Stimulated activated naive CD8-positive, alpha-beta T cell treated with anti-CD3 and anti-CD28 coated beads, Interleukin-15, amount 100 ng/mL, for 72 hours (primary cell): ENCODE data around the gene PRKN.

Experiments
- ATAC-seq: fragments of 150-1000 bp; cut with Tn5 transposase; 2 replicates; pipeline ENCODE4 v1.10.0; 2021; ENCODE audit warnings: mild to moderate bottlenecking, moderate library complexity
- DNase-seq, 2 donors: peaks; one replicate each; pipeline ENCODE4 v3.0.0; 2021 to 2022
- H3K27ac Mint-ChIP-seq, 2 donors: one replicate each; pipeline ENCODE4 v1.8.0; 2022; ENCODE audit warnings: mild to moderate bottlenecking in 2 of 2, mixed read lengths in 2 of 2, moderate library complexity in 2 of 2
- H3K27me3 Mint-ChIP-seq: one replicate; pipeline ENCODE4 v1.8.0; 2022; ENCODE audit warnings: mixed read lengths
- H3K4me1 Mint-ChIP-seq: one replicate; pipeline ENCODE4 v1.8.0; 2022; ENCODE audit warnings: mild to moderate bottlenecking, mixed read lengths
- H3K4me3 Mint-ChIP-seq, 2 donors: one replicate each; pipeline ENCODE4 v1.8.0; 2022; ENCODE audit warnings: mild to moderate bottlenecking in 2 of 2, mixed read lengths in 2 of 2, moderate library complexity in 1 of 2
- H3K9me3 Mint-ChIP-seq, 2 donors: one replicate each; pipeline ENCODE4 v1.8.0; 2022; ENCODE audit warnings: mixed read lengths in 2 of 2

Gene PRKN

GRCh38 chr6:162526960-162527359, 200.6 kb downstream of the PRKN start:
- H3K4me3 Mint-ChIP-seq: no peak overlapping the region
- H3K27ac Mint-ChIP-seq: no peak overlapping the region
- no peaks in the 10 kb centered on the region for H3K4me1 Mint-ChIP-seq
- DNase-seq: no peak
- H3K9me3 Mint-ChIP-seq: peaks cover 9 to 10% of the 10 kb centered on the region in 2 donors
- ATAC-seq: no peak
- no peaks in the 10 kb centered on the region for H3K27me3 Mint-ChIP-seq

- ATAC-seq: no peak
- Mint-ChIP-seq H3K27me3 (no peaks in the 10 kb centered on the region), H3K4me3 (no peak overlapping the region), H3K4me1 (no peaks in the 10 kb centered on the region), H3K27ac (no peak overlapping the region), H3K9me3 (peaks cover 9 to 10% of the 10 kb centered on the region in 2 donors)
- DNase-seq: no peak
These were observed 202.4 kb downstream of the PRKN start for GRCh38 chr6:162525181-162525580.

GRCh38 chr6:162512744-162513143, 214.8 kb downstream of the PRKN start:
- Mint-ChIP-seq H3K9me3 (no peaks in the 10 kb centered on the region), H3K4me3 (no peak overlapping the region), H3K27ac (no peak overlapping the region), H3K27me3 (no peaks in the 10 kb centered on the region), H3K4me1 (no peaks in the 10 kb centered on the region)
- ATAC-seq (no peak), DNase-seq (no peak)

GRCh38 chr6:162497389-162497788, 230.2 kb downstream of the PRKN start:
- DNase-seq: no peak
- Mint-ChIP-seq H3K4me1 (no peaks in the 10 kb centered on the region), H3K4me3 (no peak overlapping the region), H3K27ac (no peak overlapping the region), H3K27me3 (no peaks in the 10 kb centered on the region), H3K9me3 (no peaks in the 10 kb centered on the region)
- ATAC-seq: no peak

GRCh38 chr6:162493917-162494316, 233.6 kb downstream of the PRKN start:
- DNase-seq (no peak), ATAC-seq (no peak)
- Mint-ChIP-seq H3K27me3 (no peaks in the 10 kb centered on the region), H3K4me3 (no peak overlapping the region), H3K4me1 (no peaks in the 10 kb centered on the region), H3K9me3 (peaks cover 0 to 4% of the 10 kb centered on the region in 2 donors), H3K27ac (no peak overlapping the region)

- ATAC-seq (no peak), DNase-seq (no peak)
- no peak overlapping the region for H3K27ac Mint-ChIP-seq
- H3K4me3 Mint-ChIP-seq: no peak overlapping the region
- peaks cover 0 to 4% of the 10 kb centered on the region in 2 donors for H3K9me3 Mint-ChIP-seq
- no peaks in the 10 kb centered on the region for H3K4me1 Mint-ChIP-seq
- no peaks in the 10 kb centered on the region for H3K27me3 Mint-ChIP-seq
These were observed 235.9 kb downstream of the PRKN start for GRCh38 chr6:162491637-162492036.

- Mint-ChIP-seq H3K4me1 (no peaks in the 10 kb centered on the region), H3K9me3 (peaks cover 0 to 4% of the 10 kb centered on the region in 2 donors), H3K27ac (no peak overlapping the region), H3K4me3 (no peak overlapping the region), H3K27me3 (no peaks in the 10 kb centered on the region)
- no peak for DNase-seq
- no peak for ATAC-seq
These were observed 238.2 kb downstream of the PRKN start for GRCh38 chr6:162489101-162489976.

GRCh38 chr6:162488444-162488843, 239.1 kb downstream of the PRKN start:
- peaks cover 0 to 4% of the 10 kb centered on the region in 2 donors for H3K9me3 Mint-ChIP-seq
- ATAC-seq (no peak), DNase-seq (no peak)
- H3K4me1 Mint-ChIP-seq: no peaks in the 10 kb centered on the region
- no peak overlapping the region for H3K27ac Mint-ChIP-seq
- no peaks in the 10 kb centered on the region for H3K27me3 Mint-ChIP-seq
- H3K4me3 Mint-ChIP-seq: no peak overlapping the region

- Mint-ChIP-seq H3K9me3 (peaks cover 2 to 4% of the 10 kb centered on the region in 2 donors), H3K27ac (no peak overlapping the region), H3K27me3 (no peaks in the 10 kb centered on the region), H3K4me3 (no peak overlapping the region), H3K4me1 (no peaks in the 10 kb centered on the region)
- no peak for DNase-seq
- no peak for ATAC-seq
These were observed 242.1 kb downstream of the PRKN start for GRCh38 chr6:162485464-162485863.

GRCh38 chr6:162481938-162482337, 245.6 kb downstream of the PRKN start:
- peaks cover 4 to 14% of the 10 kb centered on the region in 2 donors for H3K9me3 Mint-ChIP-seq
- no peaks in the 10 kb centered on the region for H3K4me1 Mint-ChIP-seq
- no peak overlapping the region for H3K27ac Mint-ChIP-seq
- no peak for DNase-seq
- H3K27me3 Mint-ChIP-seq: no peaks in the 10 kb centered on the region
- ATAC-seq: no peak
- H3K4me3 Mint-ChIP-seq: no peak overlapping the region

- H3K27me3 Mint-ChIP-seq: no peaks in the 10 kb centered on the region
- ATAC-seq: no peak
- H3K27ac Mint-ChIP-seq: no peak overlapping the region
These were observed 246.2 kb downstream of the PRKN start for GRCh38 chr6:162481320-162481719.

GRCh38 chr6:162478192-162478671, 249.3 kb downstream of the PRKN start:
- Mint-ChIP-seq H3K27me3 (no peaks in the 10 kb centered on the region), H3K27ac (no peak overlapping the region), H3K4me1 (no peaks in the 10 kb centered on the region), H3K9me3 (peaks cover 4 to 20% of the 10 kb centered on the region in 2 donors), H3K4me3 (no peak overlapping the region)
- DNase-seq (no peak), ATAC-seq (no peak)

More at GRCh38 chr6:162481320-162481719, 246.2 kb downstream of the PRKN start:
- H3K4me3 Mint-ChIP-seq: no peak overlapping the region
- peaks cover 4 to 19% of the 10 kb centered on the region in 2 donors for H3K9me3 Mint-ChIP-seq
- H3K4me1 Mint-ChIP-seq: no peaks in the 10 kb centered on the region
- no peak for DNase-seq

- DNase-seq: no peak
- ATAC-seq: no peak
These were observed 252.8 kb downstream of the PRKN start for GRCh38 chr6:162474722-162475121.

GRCh38 chr6:162471842-162472241, 255.7 kb downstream of the PRKN start:
- no peak overlapping the region for H3K4me3 Mint-ChIP-seq
- DNase-seq: no peak
- no peaks in the 10 kb centered on the region for H3K27me3 Mint-ChIP-seq
- H3K4me1 Mint-ChIP-seq: no peaks in the 10 kb centered on the region
- no peak for ATAC-seq
- peaks cover 0 to 13% of the 10 kb centered on the region in 2 donors for H3K9me3 Mint-ChIP-seq
- H3K27ac Mint-ChIP-seq: no peak overlapping the region

More at GRCh38 chr6:162474722-162475121, 252.8 kb downstream of the PRKN start:
- no peak overlapping the region for H3K4me3 Mint-ChIP-seq
- no peaks in the 10 kb centered on the region for H3K27me3 Mint-ChIP-seq
- H3K4me1 Mint-ChIP-seq: no peaks in the 10 kb centered on the region
- peaks cover 4 to 11% of the 10 kb centered on the region in 2 donors for H3K9me3 Mint-ChIP-seq
- H3K27ac Mint-ChIP-seq: no peak overlapping the region

- no peak for ATAC-seq
- no peaks in the 10 kb centered on the region for H3K27me3 Mint-ChIP-seq
- DNase-seq: no peak
These were observed 259.2 kb downstream of the PRKN start for GRCh38 chr6:162468326-162468725.

GRCh38 chr6:162467679-162468078, 259.9 kb downstream of the PRKN start:
- H3K27me3 Mint-ChIP-seq: no peaks in the 10 kb centered on the region
- H3K4me1 Mint-ChIP-seq: no peaks in the 10 kb centered on the region
- DNase-seq: no peak
- H3K27ac Mint-ChIP-seq: no peak overlapping the region
- H3K9me3 Mint-ChIP-seq: peaks cover 0 to 7% of the 10 kb centered on the region in 2 donors
- no peak for ATAC-seq
- no peak overlapping the region for H3K4me3 Mint-ChIP-seq

More at GRCh38 chr6:162468326-162468725, 259.2 kb downstream of the PRKN start:
- no peak overlapping the region for H3K27ac Mint-ChIP-seq
- H3K4me3 Mint-ChIP-seq: no peak overlapping the region
- H3K9me3 Mint-ChIP-seq: peaks cover 0 to 7% of the 10 kb centered on the region in 2 donors
- H3K4me1 Mint-ChIP-seq: no peaks in the 10 kb centered on the region
